Activated T-helper 17 cell treated with anti-CD3 and anti-CD28 coated beads, Interleukin-2, amount 50 U/mL, for 72 hours (primary cell): ENCODE data around the gene ANKRD36C. TPM values are rescaled to one million over a fixed set of nuclear protein-coding genes. Genes with fewer than 3 reads are reported as not detected.
"Not testable (repeated sequence)": the region's sequence is repeated elsewhere in the genome, so short reads cannot be mapped to it uniquely, and the experiment has no call there.

Experiments used
- ATAC-seq: fragments of 150-1000 bp; cut with Tn5 transposase; replicated peaks from 2 replicates; pipeline ENCODE4 v1.10.0; 2021; ENCODE audit warnings: mild to moderate bottlenecking, moderate library complexity
- H3K27ac Mint-ChIP-seq: one replicate; pipeline ENCODE4 v1.8.0; 2022; ENCODE audit warnings: mixed read lengths
- H3K27me3 Mint-ChIP-seq: one replicate; pipeline ENCODE4 v1.8.0; 2022; ENCODE audit warnings: mixed read lengths
- H3K36me3 Mint-ChIP-seq: one replicate; pipeline ENCODE4 v1.8.0; 2022; ENCODE audit warnings: low read depth, mild to moderate bottlenecking, mixed read lengths
- H3K4me1 Mint-ChIP-seq: one replicate; pipeline ENCODE4 v1.8.0; 2022; ENCODE audit warnings: mixed read lengths
- H3K4me3 Mint-ChIP-seq: one replicate; pipeline ENCODE4 v1.8.0; 2022; ENCODE audit warnings: mild to moderate bottlenecking, mixed read lengths
- H3K9me3 Mint-ChIP-seq: one replicate; pipeline ENCODE4 v1.8.0; 2022; ENCODE audit warnings: mixed read lengths
- total RNA-seq, 2 donors: library from RNA; stranded (reverse); gene quantifications; one replicate each; pipeline ENCODE4 v1.2.3, GENCODE V29; 2022

ANKRD36C gene
- total RNA-seq, 2 donors from 2014 or later, result 67.1 to 74.0 TPM

GRCh38 chr2:95793970-95794369, 197.7 kb downstream of the ANKRD36C start:
- H3K4me3 Mint-ChIP-seq, H3K4me1 Mint-ChIP-seq, ATAC-seq, H3K27me3 Mint-ChIP-seq, H3K9me3 Mint-ChIP-seq, H3K27ac Mint-ChIP-seq, H3K36me3 Mint-ChIP-seq: not testable (repeated sequence)

DNA sequence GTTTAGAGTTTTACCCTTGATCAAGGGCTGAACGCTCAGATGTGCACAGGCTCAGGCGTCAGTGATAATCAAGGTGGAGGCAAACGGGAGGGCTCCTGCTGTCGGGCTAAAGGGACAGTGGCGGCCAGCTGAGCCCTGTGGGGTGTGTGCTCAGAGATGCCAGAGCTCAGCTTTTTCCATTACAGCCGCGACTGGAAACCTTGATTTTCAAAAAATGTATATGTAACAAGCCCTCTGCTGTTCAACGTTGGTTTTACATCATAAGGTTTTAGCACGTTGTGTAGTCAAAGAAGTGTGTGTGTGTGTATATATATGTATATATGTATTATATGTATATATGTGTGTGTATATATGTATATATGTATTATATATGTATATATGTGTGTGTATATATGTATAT, 201.4 kb downstream of the ANKRD36C start:
- not testable (repeated sequence) for H3K27me3 Mint-ChIP-seq, ATAC-seq, H3K36me3 Mint-ChIP-seq, H3K27ac Mint-ChIP-seq, H3K4me3 Mint-ChIP-seq, H3K9me3 Mint-ChIP-seq, H3K4me1 Mint-ChIP-seq

- H3K27ac Mint-ChIP-seq, H3K27me3 Mint-ChIP-seq, H3K36me3 Mint-ChIP-seq, H3K4me3 Mint-ChIP-seq, H3K9me3 Mint-ChIP-seq, H3K4me1 Mint-ChIP-seq, ATAC-seq: not testable (repeated sequence)
Measured at GRCh38 chr2:95789385-95789784, 202.2 kb downstream of the ANKRD36C start.

- not testable (repeated sequence) for H3K9me3 Mint-ChIP-seq, H3K4me1 Mint-ChIP-seq, H3K27me3 Mint-ChIP-seq, ATAC-seq, H3K36me3 Mint-ChIP-seq, H3K27ac Mint-ChIP-seq, H3K4me3 Mint-ChIP-seq
Measured at GRCh38 chr2:95788642-95789041, 203.0 kb downstream of the ANKRD36C start.

Other genes with a start within 250 kb of the ANKRD36C start
- gene GPAT2, start 43.1 kb upstream of the ANKRD36C start, total RNA-seq, result 10 to 100 TPM in 1 of 2 donors, 1 to 10 TPM in 1; 2.7 to 28.2 TPM
- gene ADRA2B, start 124.7 kb upstream of the ANKRD36C start, total RNA-seq, result 1 to 10 TPM in 1 of 2 donors, under 1 TPM in 1; 0.09 to 1.3 TPM
- gene ASTL, start 146.7 kb upstream of the ANKRD36C start, total RNA-seq, result 1 to 10 TPM in 1 of 2 donors, under 1 TPM in 1; 0.93 to 6.9 TPM
- 100 to 1,000 TPM in 1 of 2 donors, 10 to 100 TPM in 1; 82.0 to 379 TPM for gene DUSP2, start 153.6 kb upstream of the ANKRD36C start, total RNA-seq
- gene STARD7, start 217.0 kb upstream of the ANKRD36C start, total RNA-seq, result 100 to 1,000 TPM; 140 to 190 TPM